H4 (cell line): ENCODE data around the gene NOP53. TPM values are rescaled to one million over a fixed set of nuclear protein-coding genes. Genes with fewer than 3 reads are reported as not detected.
A peak's percentile ranks its signal among the peaks of the same experiment; 100 is the strongest.
"Not testable (repeated sequence)": the region's sequence is repeated elsewhere in the genome, so short reads cannot be mapped to it uniquely, and the experiment has no call there.

Source experiments
- DNase-seq: peaks from one replicate; pipeline ENCODE4 v3.0.0-alpha.2; 2015; ENCODE audit warnings: low spot score
- total RNA-seq: library from RNA; depleted of rRNA; stranded (reverse); fragments of >200 nt; shearing (Covaris generic); gene quantifications from 2 replicates; pipeline ENCODE4 v1.2.3, GENCODE V29; 2014

The NOP53 gene
- total RNA-seq, 1 experiment from 2014 or later = 67.8 TPM

GRCh38 chr19:47718415-47719046 is 26.8 kb upstream of the NOP53 start:
- not testable (repeated sequence) for DNase-seq

GRCh38 chr19:47719047-47719859 is 26.1 kb upstream of the NOP53 start:
- DNase-seq = peak; percentile 97

- DNase-seq = no peak
Observed at GRCh38 chr19:47720669-47721422, 24.5 kb upstream of the NOP53 start.

- DNase-seq = peak; percentile 91
Observed at GRCh38 chr19:47723581-47723940, 21.8 kb upstream of the NOP53 start.

GRCh38 chr19:47725759-47726401 is 19.5 kb upstream of the NOP53 start:
- DNase-seq = no peak

- peak; percentile 72 for DNase-seq
Observed at GRCh38 chr19:47726467-47726866, 18.9 kb upstream of the NOP53 start.

- DNase-seq = not testable (repeated sequence)
Observed at GRCh38 chr19:47728295-47728694, 17.1 kb upstream of the NOP53 start.

- peak; percentile 84 for DNase-seq
Observed at GRCh38 chr19:47729468-47729798, 15.9 kb upstream of the NOP53 start.

GRCh38 chr19:47729799-47730520 is 15.4 kb upstream of the NOP53 start:
- DNase-seq = no peak

GRCh38 chr19:47730521-47730889 is 14.8 kb upstream of the NOP53 start:
- DNase-seq = no peak

GRCh38 chr19:47730910-47731309 is 14.4 kb upstream of the NOP53 start:
- no peak for DNase-seq

GRCh38 chr19:47735131-47735530 is 10.2 kb upstream of the NOP53 start:
- DNase-seq = no peak

- DNase-seq = no peak
Observed at GRCh38 chr19:47740866-47741519, 4.4 kb upstream of the NOP53 start.

GRCh38 chr19:47741544-47742140 is 3.7 kb upstream of the NOP53 start:
- DNase-seq = no peak

GRCh38 chr19:47742634-47743033 is 2.7 kb upstream of the NOP53 start:
- no peak for DNase-seq

- not testable (repeated sequence) for DNase-seq
Observed at GRCh38 chr19:47746129-47746528, 783 bp downstream of the NOP53 start.

- DNase-seq = no peak
Observed at GRCh38 chr19:47749326-47749725, 4.0 kb downstream of the NOP53 start.

- no peak for DNase-seq
Observed at GRCh38 chr19:47750752-47751151, 5.4 kb downstream of the NOP53 start.

- no peak for DNase-seq
Observed at GRCh38 chr19:47752440-47753211, 7.3 kb downstream of the NOP53 start.
